ENCODE results near the gene NEK7. TPM values are rescaled to one million over a fixed set of nuclear protein-coding genes. Genes with fewer than 3 reads are reported as not detected.

NEK7 gene
- total and polyA plus RNA-seq, 2 of the 8 experiments (the other 6 are each of a cell fraction or from before 2014, with no cell fraction given) = 5.1 to 10.0 TPM

- TF ChIP-seq FOSL1 (IDR thresholded peaks at IDR 0.05; ENCODE audit: insufficient read depth, low read depth, low read length) = no peak
Measured at GRCh38 chr1:198162091-198162767, 5.4 kb downstream of the NEK7 start (continued).

Data from H1 (cell line).